ENCODE results near the gene NHLH2.

The NHLH2 gene

GRCh38 chr1:115842948-115843347 is 2.0 kb upstream of the NHLH2 start:
- no peak for DNase-seq (ENCODE audit: low read depth, low spot score)
- TF ChIP-seq, protein P1, sequence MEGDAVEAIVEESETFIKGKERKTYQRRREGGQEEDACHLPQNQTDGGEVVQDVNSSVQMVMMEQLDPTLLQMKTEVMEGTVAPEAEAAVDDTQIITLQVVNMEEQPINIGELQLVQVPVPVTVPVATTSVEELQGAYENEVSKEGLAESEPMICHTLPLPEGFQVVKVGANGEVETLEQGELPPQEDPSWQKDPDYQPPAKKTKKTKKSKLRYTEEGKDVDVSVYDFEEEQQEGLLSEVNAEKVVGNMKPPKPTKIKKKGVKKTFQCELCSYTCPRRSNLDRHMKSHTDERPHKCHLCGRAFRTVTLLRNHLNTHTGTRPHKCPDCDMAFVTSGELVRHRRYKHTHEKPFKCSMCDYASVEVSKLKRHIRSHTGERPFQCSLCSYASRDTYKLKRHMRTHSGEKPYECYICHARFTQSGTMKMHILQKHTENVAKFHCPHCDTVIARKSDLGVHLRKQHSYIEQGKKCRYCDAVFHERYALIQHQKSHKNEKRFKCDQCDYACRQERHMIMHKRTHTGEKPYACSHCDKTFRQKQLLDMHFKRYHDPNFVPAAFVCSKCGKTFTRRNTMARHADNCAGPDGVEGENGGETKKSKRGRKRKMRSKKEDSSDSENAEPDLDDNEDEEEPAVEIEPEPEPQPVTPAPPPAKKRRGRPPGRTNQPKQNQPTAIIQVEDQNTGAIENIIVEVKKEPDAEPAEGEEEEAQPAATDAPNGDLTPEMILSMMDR (IDR thresholded peaks at IDR 0.05; ENCODE audit: insufficient read depth, low read length, missing control alignments) = no peak
- ChIA-PET CTCF (no interaction called here), POLR2A (no interaction called here)
- H3K4me3 ChIP-seq (ENCODE audit: low read depth, low read length) = no peak overlapping the region

DNA sequence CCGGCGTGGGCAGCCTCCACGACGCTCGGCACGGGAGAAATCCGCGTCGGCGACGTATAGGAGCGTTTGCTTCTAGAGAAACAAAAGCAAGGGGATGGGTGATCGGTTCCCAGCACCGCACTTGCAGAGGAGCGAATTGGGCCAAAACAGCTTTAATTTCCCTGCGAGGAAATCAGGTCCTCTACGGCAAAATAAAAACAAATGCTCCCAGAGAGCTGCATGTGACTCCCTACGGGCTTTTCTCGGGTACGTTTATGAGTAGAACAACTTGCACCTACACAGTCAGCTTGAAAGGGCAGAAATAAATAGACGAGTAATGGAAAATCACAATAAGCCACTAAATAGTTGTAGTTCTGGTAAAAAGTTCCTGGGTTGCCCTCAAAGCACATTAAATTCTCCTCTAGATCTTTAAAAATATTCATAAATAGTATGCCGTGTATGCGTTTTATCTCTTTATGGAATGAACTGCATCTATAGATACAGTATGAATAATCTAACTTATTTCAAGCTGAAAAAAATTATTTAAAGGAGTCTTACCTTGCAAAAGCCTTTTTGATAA is 1.2 kb downstream of the NHLH2 start:
- H3K4me3 ChIP-seq (ENCODE audit: low read depth, low read length) = no peak overlapping the region
- ChIA-PET POLR2A (interaction anchor here (0.7 kb wide), 1 partner anchor 31 kb away, joined by 3 read pairs; no protein-coding TSS in a partner anchor), CTCF (no interaction called here)
- DNase-seq (ENCODE audit: low read depth, low spot score) = no peak
- TF ChIP-seq, protein P1 (IDR thresholded peaks at IDR 0.05; ENCODE audit: insufficient read depth, low read length, missing control alignments) = no peak

DNA sequence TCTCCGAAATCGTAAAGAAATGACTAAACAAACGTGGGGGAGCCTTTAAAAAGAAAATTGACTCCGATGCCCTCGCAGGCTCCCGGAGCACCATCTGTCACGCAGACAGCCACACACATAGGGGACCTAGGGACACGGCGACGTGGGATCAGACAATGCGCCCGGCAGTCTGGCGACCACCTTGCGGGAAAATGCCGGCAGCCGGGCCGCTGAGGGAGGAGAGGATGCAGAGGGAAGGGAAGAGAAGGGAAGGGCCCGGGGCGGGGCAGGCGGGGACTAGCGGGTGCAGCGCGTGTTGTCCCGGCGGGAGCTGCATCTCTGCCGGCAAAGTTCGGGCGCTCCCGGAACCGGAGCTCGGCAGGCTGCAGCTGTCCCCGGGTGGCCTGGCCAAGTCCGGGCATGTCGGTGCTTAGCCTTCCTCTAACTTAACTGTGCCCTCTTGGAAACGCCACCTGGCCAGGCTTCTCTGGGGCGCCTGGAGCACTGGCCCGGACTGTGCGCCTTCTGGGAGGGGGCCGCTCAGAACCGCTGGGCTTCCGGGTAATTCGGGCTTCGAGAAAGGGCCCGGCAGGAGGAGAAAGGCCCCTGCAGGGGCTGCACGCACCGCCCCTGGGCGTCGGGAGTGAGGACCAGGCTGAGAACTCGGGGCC is 1.8 kb downstream of the NHLH2 start:
- CTCF ChIA-PET = no interaction called here
- POLR2A ChIA-PET = interaction anchor here (0.7 kb wide), 1 partner anchor 30 kb away, joined by 3 read pairs; no protein-coding TSS in a partner anchor
- no peak for DNase-seq (ENCODE audit: low read depth, low spot score)
- peak overlapping the region; percentile 1; the same call in 1 of the 2 replicates for H3K4me3 ChIP-seq (ENCODE audit: low read depth, low read length)
- TF ChIP-seq, protein P1 (IDR thresholded peaks at IDR 0.05; ENCODE audit: insufficient read depth, low read length, missing control alignments) = no peak

- TF ChIP-seq, protein P1 (IDR thresholded peaks at IDR 0.05; ENCODE audit: insufficient read depth, low read length, missing control alignments) = no peak
- no peak for DNase-seq (ENCODE audit: low read depth, low spot score)
- H3K4me3 ChIP-seq (ENCODE audit: low read depth, low read length) = no peak overlapping the region
- POLR2A ChIA-PET = no interaction called here
- CTCF ChIA-PET = no interaction called here
These were observed 2.4 kb downstream of the NHLH2 start for GRCh38 chr1:115838431-115839028.

- TF ChIP-seq, protein P1 (IDR thresholded peaks at IDR 0.05; ENCODE audit: insufficient read depth, low read length, missing control alignments) = no peak
- H3K4me3 ChIP-seq (ENCODE audit: low read depth, low read length) = no peak overlapping the region
- ChIA-PET POLR2A (no interaction called here), CTCF (no interaction called here)
- DNase-seq (ENCODE audit: low read depth, low spot score) = no peak
These were observed 3.0 kb downstream of the NHLH2 start for GRCh38 chr1:115837740-115838421.

GRCh38 chr1:115837341-115837739 is 3.6 kb downstream of the NHLH2 start:
- POLR2A ChIA-PET = no interaction called here
- DNase-seq (ENCODE audit: low read depth, low spot score) = no peak
- no peak overlapping the region for H3K4me3 ChIP-seq (ENCODE audit: low read depth, low read length)
- CTCF ChIA-PET = no interaction called here
- TF ChIP-seq, protein P1 (IDR thresholded peaks at IDR 0.05; ENCODE audit: insufficient read depth, low read length, missing control alignments) = no peak
